Measurements from ENCODE around the gene STIP1.

STIP1 gene

GRCh38 chr11:64253043-64253442, 67.1 kb downstream of the STIP1 start:
- DNase-seq = no peak

- DNase-seq = no peak
Measured at GRCh38 chr11:64253481-64253880, 67.5 kb downstream of the STIP1 start.

Measured in DMS79 (cell line).